ENCODE results near the gene TFCP2L1.
"Not testable (repeated sequence)": the region's sequence is repeated elsewhere in the genome, so short reads cannot be mapped to it uniquely, and the experiment has no call there.

TFCP2L1 gene

DNA sequence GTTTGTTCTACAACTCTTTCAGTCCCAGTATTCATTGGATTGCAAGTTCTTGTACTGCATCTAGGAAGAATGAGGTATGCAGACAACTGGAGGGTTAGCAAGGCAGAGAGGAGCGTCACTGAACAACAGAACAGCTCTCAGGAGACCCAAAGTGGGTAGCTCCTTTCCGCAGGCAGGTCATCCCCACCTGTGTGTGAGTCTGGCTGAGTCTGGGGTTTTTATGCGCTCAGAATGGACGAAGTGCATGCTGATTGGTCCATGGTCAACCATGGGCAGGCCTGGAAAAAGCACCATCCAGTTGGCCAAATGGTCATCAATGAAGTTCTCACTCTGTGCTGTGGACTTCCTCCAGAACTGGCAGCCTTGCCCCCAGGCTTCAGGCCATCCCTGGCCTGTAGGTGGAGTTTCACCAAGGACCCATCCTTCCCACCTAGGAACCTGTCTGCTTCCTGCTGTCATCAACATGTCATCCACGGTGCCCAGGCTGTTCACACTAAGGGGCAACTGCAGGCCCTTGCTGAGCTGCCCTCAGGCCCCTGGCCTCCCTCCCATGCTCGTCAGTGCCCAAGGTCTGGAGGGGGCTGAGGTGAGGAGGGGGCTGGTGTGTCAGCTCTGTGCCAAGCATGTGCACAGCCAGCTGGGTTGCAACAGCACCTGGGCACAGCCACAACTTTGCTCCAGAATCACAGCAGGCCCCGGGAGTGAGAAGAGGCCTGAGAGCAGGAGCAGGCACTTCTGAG is 11.1 kb upstream of the TFCP2L1 start:
- DNase-seq = no peak

DNA sequence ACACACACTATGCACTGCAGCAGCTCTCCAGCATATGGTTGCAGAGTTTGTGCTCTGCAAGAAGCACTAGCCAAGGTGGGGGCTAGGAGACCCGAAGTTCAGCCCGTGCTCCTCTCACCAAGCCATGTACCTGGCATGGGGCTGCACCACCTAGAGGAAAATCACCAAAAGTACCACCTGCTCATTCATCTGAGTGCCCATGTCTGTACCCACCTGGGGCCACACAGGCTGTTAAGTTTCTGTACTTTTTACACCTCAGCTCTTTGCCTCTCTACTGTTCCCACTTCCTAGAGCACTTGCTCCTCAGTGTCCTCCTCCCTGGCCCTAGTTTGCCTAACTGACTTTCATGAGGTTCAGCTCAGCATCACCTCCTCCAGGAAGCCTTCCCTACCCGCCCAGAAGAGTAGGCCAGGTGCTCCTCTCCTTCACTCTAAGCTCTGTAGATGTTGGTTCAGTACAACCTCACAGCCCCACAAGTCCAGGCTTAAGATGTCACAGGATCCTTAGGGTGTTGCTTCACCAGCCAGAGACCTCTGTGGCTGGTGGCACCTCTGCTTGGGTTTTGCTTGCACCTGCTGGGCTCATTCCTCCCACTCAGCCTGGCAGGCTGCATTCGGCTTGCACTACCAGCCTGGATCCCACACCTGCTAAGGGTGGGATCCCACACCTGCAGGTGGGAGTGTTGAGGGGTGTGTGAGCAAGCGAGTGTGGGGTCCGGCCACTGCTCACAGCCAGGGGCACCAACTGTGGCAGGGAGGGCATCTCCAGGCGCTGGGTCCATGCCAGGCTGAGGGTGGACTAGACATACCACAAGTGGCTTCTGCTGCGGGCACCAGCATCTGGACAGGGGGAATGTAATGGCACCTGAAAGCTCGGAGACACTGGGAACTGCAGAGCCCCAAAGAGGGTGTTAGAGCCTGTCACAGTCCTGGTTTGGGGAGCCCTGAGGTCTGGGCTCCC is 10.2 kb upstream of the TFCP2L1 start:
- DNase-seq = no peak

DNA sequence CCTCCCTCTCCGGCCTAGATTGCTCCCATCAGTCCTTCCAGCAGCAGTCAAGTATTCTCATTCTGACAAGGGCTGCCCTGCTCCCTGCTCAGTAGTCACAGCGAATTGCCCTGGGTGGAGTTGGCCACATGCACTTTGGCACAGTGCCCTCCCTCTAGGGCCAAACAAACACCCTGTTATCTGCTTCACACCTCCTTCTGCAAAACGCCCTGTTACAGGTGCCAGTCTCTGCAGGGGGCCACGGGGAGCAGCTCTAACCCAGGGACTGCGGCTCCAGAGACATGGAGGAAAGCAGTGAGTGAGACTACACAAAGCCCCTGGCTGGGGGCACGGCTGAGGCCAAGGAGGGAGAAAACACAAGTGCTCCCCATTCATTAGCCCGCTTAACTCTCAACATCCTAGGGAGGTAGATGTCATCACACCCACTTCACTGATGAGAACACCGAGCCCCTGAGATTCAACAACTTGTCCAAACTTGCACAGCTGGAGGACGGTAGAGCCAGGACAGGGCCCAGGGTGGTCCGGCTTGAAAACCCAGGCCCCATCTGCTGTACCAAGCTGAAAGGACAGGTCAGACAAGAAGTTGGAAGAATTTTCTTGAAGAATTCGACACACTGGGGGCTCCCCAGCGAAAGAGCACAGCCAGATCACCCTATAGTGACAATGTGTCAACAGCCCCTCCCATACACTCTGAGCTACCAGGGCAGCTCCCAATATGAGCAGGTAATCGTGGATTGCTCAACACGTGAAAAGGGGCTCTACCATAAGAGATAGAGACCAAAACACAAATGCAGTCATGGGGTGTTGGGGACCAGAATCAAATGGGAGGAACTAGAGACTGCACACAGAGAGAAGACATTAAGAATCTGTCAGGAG is 8.7 kb upstream of the TFCP2L1 start:
- no peak for DNase-seq

DNA sequence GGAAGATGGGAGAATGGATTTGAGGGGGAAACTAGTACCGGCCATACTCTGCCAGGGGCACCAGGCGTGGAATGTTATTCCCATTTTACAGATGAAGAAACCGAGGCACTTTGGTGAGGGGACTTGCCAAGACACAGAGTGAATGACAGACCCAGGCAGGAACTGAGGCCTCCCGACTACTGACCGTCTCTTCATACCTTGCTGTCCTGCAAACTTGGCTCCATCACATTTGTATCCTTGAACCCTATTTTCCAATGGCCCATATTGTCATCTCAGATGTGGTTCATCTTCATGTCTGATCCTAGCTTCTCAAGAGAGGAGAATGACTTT is 6.2 kb upstream of the TFCP2L1 start:
- DNase-seq = no peak

DNA sequence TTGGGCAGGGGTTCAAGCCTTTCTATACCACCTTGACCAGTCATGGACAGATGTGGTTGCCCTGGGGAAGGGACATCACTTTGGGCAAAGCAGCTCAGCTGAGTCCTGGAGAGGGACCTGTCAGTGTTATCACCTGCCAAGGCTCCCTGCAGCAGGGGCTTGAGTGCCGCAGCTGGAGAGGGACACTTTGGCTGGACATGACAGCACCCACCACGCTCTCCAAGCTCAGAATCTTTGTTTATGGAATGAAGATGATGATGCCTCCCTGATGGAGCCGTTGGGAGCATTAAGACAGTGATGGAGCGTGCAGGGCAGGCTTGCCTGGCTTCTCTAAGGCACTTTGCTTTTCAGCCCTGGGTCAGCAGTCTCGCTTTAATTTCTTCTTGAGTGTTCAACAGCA is 4.3 kb upstream of the TFCP2L1 start:
- no peak for DNase-seq

DNA sequence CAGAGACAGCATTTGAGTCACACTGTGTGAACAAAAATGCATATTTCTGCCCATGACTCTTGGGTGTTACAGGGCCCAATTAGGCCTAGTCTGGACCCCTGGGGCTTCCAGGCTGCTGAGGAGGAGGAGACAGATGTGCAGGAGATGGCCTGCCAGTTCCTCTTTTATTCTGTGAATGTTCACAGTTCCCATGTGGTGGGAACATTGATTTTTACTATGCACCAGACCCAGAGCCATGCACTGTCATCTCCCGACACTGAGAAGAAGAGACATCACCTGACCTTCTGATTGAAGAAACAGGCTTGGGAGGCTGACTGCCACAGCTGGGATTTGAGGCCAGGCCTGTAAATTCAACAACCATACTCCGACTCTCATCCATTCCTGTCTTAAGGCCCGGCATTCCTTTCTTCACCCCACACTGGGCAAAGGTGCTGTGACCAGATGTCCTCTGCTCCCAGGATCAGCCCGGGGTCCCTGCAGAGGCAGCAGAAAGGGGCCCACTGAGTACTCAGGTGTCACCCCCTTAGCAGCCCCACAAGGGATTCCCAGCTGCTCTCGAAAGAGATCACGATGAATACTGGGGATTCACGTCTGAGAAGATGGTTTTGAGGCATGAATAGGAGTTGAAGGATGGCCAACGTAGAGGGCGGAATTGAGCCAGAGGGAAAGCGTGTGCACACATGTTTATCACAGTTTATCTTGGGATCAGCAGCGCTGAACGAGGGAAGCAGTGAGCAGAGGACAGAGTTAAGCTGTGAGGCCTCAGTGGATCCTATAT is 3.6 kb upstream of the TFCP2L1 start:
- DNase-seq = no peak

DNA sequence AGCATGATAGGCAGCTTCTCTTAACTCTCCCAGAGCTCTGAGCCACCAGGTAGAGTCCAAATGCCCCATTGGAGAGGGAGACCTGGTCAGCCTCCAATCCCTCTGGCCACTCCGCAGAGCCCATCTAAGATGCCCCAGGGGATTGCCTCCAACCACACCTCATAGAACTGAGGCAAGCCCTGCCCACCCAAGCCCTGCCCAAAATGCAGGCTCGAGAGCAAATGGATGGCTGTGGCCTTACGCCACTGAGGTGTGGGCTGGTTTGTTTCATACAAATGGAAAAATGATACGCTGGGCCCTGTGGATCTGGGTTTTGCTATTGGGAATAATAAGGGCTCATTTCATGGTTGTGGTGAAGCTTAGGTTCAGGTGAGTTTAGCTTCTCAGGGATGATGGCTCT is 3.0 kb upstream of the TFCP2L1 start:
- no peak for DNase-seq

DNA sequence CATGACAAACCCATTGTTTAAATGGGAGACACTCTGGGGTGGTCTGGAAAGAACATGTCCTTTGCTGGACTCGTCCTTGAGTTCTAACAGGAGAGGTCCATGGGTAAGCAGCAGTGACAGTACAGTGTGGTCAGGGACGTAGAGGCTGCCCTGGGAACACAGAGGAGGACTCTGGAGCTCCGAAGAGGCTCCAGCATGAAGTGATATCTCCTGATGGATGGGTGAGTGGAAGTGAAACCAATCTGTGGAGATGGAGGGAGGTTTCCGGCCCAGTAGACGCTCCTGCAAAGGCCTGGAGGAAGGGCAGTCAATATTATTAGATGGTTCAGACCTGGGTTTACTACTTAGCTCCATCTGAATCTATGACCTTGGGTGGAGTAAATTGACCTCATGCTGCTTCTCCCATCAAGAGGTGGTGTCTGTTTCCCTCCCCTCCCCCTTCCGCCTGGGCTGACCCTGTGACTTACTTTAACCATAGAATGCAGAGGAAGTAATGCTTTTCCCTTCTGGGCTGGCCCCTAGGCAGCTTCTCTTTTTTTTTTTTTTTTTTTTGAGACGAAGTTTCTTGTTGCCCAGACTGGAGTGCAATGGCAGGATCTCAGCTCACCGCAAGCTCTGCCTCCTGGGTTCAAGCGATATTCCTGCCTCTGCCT is 2.3 kb upstream of the TFCP2L1 start:
- no peak for DNase-seq

DNA sequence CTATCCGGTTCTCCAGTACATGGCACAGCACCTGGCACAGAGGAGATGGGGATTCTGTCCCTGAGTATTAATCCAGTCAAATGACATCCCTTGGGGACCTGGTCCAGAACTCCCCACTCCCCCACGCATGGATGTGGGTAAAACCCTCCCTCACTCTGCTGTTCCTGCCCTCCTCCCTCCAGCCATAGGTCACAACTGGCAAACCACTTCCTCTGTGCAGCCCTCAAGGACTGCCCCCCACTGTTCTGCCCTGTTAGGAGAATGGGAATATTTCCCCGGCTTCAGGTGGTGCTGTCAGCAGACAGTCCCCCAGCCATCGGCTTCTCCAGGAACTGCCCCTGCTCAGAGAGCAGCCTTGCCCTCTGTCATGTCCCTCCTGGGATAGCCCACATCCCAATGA is 1.5 kb upstream of the TFCP2L1 start:
- no peak for DNase-seq

DNA sequence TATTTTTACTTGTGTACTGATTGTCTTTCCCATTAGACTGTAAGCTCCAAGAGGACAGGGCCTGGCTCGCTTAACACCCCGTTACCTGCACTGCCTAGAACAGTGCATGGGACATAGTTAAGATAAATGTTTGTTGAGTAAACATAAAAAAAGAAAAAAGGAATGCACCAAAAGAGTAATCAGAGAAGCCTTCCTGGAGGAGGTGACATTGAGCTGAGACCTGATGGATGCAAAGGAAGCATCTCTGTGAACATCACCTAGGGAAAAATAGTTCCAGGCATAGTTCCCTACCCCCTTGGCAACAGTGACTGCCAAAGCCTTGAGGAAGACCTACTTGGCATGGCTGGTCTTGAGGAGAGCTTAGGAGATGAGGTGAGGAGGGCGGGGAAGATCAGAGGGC is 924 bp upstream of the TFCP2L1 start:
- DNase-seq = no peak

DNA sequence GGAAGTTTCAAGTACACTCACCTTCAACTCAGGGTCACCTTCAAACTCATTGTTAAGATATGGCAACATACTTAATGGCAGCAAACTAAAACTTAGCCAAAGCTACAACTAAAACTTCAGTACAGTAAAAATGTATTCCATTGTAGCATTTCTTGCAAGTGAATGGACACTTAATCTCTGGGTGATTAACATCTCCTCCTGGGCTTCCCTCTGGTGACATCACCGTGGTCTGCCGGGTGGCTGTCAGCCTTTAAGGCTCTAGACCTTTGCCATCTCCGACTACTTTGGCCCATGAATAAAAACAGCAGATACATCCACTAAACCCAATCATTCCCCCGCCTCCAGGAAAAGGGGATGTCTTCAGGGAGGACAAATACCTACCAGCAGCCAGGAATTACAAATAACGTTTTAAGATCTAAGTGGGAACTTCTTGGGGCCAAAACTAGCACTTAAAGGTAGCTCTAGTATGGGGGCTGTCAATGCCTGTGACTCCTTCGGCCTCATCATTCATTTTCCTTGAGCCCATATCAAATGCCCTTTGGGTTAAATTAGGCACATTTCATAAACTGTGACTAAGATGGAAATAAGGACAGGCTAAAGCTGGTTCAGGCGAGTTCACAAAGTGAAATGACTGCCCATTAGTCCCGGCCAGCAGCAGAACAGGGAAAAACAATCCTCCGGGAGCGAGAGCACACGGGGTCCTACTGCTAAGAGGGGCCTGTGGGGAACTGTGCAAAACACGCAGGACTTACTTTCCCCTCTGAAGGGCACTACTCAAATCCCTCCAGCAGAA is 1.1 kb downstream of the TFCP2L1 start:
- no peak for DNase-seq

DNA sequence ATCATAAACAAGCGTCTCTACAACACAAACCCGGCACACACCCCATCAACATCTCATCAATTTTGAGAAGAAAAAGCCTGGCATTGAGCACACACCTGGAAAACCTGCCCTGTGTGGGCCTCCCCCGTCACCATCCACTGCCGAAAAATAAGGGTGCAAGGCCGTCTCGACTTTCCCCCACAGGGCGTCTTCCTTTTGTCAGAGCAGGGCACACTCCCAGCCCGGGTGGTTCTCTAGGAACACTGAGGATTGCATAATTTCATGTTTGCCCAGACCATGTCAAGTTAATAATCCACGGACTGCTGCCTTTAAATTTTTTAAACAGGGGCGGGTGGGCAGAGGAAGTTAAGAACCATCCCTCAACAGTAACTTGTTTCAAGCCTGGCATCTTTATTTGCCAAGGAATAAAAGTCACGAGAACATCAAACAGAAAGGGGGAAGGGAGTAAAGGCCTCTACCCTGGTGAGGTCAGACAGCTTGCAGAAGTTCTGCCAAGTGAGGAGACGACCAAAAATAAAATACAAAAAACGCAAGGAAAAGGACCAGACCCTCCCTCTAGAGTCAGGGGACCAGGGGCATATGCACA is 2.1 kb downstream of the TFCP2L1 start:
- DNase-seq = no peak

DNA sequence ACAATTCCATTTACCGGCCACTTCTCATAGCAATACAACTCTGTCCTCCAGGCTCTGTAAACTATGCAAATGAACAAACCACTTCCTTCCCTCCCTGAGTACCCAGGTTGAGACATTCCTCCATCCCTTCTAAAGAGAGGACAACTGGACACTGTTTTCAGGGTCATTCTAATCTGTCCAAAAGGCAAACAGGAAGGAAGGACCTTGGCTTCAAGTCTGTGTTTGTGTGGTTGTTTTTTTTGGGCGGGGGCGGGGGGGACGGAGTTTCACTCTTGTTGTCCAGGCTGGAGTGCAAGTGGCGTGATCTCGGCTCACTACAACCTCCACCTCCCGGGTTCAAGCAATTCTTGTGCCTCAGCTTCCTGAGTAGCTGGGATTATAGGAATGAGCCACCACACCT is 3.3 kb downstream of the TFCP2L1 start:
- DNase-seq = no peak

DNA sequence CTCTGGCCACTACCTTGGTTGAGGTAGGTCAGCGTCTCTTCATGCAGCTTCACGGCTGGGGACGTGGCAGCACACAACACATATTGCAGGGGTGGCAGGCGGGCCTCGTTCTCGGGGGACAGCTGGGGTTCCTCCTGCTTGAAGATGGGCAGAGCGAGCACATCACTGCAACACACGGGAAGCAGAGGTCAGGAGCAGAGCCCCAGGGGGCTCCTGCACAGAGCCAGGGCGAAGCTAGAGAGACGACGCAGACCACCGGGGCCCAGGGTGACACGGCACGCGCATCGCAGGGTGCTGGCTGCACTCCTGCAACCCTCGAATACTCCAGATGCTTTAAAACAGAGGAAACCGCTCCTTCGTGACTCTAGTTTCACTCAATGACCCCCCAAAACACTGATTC is 3.9 kb downstream of the TFCP2L1 start:
- DNase-seq = no peak

DNA sequence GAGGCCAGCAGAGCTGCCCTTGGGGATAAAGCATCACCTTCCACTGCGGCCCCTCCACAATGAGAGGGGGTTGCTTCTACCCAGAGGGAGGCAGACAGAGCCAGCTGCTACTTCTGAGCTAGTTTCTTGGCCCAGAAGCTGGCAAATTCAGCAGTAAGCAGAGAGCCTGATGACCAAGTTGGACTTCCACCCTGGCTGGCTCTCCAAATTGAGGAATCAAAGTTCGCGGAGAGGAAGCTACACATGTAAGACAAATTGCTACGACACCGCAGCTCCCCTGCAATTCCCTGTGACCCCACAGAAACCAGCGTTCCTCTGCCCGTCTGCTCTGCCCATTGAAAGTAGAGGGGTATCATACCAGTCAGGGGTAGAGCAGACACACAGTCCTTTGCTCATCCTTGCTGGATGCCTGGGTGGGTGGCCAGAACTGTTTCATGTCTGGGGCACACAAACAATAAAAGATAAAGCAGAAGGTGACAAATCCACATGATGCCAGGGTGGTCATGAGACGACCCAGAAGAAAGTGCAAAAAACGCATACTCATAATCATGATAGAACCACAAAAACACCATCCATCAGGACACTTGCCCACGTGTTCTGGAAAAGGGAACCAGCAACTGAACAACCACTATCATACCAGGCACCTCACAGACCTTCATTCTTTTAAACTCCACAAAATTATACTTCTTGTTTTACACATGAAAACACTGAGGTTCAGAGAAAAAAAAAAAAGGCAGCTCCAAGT is 5.4 kb downstream of the TFCP2L1 start:
- no peak for DNase-seq

DNA sequence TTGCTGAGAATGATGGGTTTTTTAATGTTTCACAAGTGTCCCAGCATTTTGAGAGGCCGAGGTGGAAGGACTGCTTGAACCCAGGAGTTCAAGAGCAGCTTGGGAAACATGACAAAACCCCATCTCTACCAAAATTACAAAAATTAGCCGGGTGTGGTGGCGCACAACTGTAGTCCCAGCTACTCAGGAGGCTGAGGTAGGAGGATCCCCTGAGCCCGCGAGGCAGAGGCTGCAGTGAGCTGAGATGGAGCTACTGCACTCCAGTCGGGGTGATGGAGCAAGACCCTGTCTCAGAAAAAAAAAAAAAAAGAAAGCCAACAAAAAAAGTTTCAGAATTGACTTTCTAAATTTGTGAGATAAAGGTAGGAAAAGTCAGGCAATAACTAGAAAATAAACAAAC is 8.7 kb downstream of the TFCP2L1 start:
- DNase-seq = no peak

DNA sequence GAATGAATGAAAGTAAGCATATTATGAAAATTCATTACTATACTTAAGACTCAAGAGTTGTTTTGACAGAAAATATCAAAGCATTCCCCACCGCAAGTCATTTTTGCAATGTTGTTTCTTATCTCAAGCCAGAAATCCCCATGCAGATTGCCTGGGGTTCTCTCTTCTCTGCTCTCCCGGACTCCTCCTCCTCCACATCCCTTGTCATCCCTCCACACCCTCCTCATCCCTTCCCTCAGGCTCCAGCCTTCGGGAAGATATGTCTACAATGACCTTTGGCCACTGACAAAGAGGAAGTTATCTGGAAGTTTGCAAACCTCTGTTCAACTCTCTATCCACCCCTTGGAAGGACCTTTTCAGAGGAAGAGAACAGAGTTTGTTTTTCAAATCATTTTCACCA is 11.9 kb downstream of the TFCP2L1 start:
- no peak for DNase-seq

DNA sequence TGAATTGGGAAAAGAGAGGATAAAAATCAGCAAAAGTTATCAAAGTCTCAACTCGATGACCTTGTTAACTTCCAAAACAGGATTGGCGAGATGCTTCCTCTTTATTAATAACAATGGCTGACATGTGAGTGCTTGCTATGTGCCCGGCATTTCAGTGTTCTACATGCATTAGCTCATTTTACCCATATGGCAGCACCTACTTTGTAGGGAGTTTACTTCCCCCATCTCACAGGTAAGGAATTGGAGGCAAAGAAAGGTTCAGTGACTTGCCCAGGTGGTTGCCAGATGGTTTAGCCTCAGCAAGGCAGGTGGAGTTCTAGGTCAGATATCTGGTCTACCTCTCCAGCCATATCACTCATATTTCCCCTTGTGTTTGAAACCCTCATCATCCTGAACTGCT is 12.4 kb downstream of the TFCP2L1 start:
- no peak for DNase-seq

DNA sequence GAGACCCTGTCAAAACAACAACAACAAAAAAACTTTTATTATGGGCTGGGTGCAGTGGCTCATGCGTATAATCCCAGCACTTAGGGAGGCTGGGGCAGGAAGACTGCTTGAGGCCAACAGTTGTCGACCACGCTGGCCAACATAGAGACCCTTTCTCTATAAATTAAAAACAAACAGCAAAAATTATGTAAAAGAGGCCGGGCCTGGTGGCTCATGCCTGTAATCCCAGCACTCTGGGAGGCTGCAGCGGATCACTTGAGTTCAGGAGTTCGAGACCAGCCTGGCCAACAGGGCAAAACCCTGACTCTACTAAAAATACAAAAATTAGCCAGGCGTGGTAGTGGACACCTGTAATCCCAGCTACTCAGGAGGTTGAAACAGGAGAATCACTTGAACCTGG is 15.6 kb downstream of the TFCP2L1 start:
- DNase-seq = not testable (repeated sequence)

DNA sequence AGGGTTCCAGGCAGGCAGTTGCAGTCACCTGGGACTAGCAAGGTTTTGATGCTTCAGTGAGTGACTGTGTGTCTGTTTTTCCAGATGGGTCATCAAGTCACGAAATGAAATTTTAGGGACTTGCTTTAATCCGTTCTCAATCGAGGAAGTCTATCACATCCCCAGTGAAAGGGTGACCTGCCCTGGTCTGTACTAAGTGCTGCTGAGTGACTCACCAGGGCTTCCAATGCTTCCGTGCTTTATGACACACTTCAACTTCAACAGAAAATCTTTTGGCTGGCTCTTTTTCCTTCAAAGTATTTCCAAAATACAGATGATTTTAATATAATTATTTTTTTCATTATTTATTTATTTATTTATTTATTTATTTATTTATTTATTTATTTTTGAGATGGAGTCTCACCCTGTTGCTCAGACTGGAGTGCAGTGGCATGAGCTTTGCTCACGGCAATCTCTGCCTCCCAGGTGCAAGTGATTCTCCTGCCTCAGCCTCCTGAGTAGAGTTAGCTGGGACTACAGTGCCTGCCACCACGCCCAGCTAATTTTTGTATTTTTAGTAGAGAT is 18.4 kb downstream of the TFCP2L1 start:
- DNase-seq = no peak
